GM18858 (cell line): ENCODE data around the gene DNAH14.

Source experiments
- ATAC-seq: cut with Tn5 transposase; IDR thresholded peaks from one replicate; pipeline ENCODE4 v1.9.1; 2021; ENCODE audit not compliant: unreplicated experiment

The DNAH14 gene

DNA sequence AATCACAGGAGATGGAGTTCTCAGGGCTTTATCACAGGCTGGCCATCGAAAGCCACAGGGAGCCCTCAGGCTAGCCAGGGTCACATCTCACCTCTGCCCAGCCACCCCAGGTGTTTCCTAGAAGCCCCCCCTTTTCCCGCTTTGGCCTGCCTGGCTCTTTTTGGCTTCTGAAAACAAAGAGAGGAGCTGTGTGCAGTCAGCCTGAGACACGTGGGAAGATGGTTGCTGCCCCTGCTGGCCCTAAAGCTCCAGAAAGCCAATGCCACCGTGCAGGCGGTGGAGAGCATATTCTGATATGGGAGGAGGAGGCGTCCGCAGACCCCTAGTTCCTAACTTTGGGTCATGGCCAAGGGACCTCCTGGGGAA is 517.1 kb downstream of the DNAH14 start:
- no peak for ATAC-seq

- no peak for ATAC-seq
Observed at GRCh38 chr1:225446981-225447615, 517.6 kb downstream of the DNAH14 start.

GRCh38 chr1:225447650-225448089 is 518.2 kb downstream of the DNAH14 start:
- no peak for ATAC-seq

DNA sequence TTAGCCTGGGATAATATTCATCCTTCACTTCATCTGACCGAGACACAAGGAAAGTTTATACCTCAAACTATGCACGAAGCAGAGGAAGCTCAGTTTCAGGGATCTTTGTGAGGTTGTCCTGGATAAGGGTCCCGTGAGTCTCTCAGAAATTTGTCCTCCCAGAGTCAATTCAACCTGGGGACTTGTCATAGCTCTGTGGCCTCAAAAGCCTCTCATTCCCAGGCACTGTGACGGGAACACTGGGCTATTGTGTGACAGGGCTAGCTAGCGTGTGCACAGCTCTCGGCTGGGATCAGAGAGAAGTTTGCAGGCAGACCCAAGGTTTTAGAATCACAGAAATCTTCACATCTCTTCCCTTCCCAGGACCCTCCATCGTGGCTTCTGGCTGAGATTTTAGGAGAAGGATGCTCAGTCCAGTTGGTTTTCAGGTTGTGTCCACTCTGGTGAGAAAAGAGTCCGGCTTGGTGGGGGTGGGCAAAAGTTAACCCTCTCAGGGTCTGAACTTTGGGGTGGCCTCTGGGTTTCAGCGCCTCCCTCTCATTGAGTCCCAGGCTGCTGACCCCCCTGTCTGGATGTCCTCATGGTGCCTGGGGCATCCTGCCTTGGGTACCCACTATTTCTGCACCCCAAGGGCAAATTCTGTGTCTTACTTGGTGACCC is 518.8 kb downstream of the DNAH14 start:
- no peak for ATAC-seq
